Stimulated activated CD4-positive, alpha-beta T cell treated with anti-CD3 and anti-CD28 coated beads, Interleukin-4, amount 100 ng/mL, for 48 hours (primary cell): ENCODE measurements around the gene ITM2B.

ENCODE experiments used
- DNase-seq, 2 donors: peaks; one replicate each; pipeline ENCODE4 v3.0.0-alpha.2; 2020; ENCODE audit warnings: low read depth in 2 of 2

Gene ITM2B

DNA sequence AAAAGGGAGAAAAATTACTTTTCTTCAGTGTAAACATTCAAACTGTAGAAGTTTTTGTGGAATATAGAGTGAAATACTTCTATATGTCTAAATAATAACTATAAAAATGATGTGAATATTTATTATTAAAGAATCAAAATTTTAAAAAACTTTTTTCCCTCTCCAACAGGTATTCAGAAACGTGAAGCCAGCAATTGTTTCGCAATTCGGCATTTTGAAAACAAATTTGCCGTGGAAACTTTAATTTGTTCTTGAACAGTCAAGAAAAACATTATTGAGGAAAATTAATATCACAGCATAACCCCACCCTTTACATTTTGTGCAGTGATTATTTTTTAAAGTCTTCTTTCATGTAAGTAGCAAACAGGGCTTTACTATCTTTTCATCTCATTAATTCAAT, 28.0 kb downstream of the ITM2B start:
- no peak for DNase-seq

DNA sequence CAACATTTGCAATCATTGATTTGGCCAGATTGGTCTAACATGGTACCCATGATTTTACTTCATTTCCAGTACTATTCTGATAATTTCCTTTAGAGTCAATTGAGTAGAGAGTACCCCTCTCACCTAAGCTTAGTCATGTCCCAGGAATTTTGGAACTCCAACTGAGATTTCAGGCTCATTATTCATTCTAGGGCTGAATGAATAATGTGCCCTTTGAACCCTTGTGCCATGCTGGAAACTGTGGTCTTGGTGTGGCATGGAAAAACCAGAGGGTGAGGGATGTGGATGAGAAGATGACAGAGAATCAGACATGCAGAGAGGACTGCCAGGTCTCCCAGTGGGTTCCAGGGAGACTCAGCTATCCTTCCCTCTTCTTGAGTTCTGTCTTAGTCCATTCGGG, 30.2 kb downstream of the ITM2B start:
- DNase-seq, result no peak

DNA sequence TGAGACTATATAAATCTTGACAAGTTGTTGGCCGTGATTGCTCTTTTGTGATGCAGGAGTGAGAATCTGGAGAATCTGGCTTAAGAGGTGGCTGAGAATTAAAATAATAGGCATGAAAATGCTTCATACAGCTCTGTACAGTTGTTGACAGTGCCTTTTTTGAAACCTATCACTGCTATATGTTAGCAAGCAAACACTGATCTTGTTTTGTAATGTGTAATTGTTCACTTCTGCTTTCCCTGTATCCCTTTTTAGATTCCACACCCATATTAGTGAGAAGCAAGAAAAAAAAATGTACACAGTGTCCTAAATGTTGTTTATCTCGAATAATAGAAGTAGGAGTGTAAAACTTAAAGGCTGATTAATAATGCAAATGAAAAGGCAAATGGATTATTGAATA, 31.1 kb downstream of the ITM2B start:
- DNase-seq, result no peak

DNA sequence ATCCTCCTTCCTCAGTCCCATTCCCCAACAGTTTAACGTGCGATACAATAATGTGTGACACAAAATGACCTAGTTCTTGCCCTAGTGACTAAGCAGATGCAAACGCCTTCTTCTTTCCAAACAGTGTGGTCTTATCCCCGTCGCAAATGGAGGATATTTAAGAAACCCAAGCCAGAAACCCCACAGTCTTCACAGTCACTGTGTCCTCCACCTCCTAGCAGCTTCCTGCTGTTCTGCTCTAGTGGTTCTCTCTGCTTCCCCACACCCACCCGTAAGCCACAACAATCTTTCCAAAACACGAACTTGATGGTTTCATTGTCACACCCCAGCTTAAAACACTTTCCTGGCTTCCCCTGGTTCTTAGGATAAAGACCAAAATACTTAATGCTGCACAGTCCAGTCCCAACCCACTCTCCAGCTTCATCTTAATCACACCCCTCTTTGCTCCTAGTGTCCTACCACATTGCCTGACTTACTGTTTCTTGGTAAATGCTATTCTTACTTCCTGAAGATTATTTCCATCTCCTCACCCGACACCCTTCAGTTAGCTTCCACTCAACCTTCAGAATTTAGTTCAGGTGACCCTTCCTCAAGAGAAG, 32.3 kb downstream of the ITM2B start:
- peak in 1 of 2 donors; percentile 12 for DNase-seq

DNA sequence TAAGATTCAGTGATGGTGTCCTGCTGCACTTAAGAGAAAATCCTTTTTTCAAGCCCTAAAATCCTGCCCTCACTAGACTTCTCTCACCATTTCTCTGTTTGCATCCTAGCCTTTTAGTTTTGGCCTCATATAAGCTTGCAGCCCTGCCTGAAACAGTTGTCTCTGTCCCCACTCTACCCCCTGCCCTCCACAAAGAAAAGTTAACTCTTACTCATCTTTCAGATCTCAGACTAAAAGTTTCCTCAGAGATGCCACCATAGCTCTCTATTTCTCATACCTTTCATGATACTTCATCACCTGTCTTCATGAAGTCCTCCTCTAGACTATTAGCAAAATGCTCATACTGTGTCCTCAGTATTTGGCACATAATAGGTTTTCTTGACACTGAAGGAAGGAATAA, 33.1 kb downstream of the ITM2B start:
- DNase-seq, result no peak

DNA sequence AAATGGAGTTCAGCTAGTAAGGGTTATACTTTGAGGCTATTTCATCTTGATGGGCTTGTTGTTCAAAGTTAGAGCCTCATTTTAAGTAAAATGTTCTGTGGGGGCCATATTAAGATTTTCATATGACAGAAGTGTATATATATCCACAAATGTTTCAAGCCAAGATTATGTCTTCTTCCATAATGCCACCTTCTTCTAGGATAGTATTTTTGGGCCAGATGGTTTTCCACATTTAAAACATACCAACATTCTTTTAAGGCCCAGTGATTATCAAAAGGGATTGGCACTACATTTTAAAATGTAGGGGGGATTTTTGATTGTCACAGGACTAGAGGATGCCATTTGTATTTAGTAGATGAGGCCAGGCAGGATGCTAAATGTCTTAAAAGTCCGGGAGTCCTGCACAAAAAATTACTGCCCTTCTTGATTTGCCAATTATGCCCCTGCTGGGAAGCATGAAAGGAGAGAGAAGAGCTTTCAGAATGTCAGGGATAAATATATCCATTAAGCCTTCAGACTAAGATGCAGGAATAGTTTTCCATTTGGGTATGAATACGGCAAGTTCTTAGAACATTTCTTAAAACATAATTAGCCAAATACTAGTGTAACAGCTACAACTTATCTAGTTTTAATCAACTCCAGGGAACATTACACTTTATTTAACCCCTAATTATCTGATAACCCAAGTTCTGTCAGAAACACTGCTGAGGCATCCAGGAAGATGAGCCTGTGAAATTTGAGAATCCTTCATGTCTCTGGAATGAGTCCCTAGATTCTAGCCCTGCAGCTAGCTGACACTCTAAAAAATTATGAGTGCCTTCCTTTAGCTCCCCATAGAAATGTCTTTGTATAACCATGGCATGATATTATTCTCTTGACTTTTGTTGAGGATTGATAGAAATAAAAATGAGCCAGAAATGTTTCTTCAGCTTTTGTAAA, 34.0 kb downstream of the ITM2B start:
- DNase-seq, result no peak

DNA sequence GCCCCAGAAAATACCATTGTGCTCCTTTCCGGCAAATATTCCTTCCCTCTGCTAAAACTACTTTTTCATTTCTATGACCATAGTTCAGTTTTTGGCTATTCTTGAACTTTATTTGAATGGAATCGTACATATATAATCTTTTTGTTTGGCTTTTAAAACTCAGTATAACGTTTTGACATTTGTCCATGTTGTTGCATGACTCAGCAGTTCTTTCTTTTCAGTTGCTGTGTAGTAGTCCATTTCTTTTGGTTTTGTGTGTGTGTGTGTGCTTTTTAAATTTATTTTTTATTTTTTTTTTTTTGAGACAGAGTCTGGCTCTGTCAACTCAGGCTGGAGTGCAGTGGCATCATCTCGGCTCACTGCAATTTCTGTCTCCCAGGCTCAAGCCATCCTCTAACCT, 35.0 kb downstream of the ITM2B start:
- DNase-seq, result no peak

DNA sequence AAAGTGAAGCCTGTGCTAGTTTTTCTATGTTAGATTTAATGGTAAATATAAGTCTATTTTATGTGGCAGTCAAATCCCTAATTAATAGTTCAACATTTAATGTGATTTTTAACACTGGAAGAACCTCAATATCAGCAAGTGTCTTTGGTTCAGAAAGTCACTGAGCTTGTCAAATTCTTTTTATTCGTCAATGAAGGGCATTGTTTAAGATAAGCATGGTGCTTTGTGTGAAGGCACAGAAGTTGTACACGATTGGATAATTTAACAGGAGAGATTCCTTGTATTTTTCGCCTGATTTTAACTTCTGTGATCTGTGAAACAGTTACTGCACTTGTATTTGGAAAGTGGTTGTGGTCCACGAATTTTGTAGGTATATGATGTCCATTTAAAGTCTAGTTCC, 40.3 kb downstream of the ITM2B start:
- DNase-seq, result no peak

DNA sequence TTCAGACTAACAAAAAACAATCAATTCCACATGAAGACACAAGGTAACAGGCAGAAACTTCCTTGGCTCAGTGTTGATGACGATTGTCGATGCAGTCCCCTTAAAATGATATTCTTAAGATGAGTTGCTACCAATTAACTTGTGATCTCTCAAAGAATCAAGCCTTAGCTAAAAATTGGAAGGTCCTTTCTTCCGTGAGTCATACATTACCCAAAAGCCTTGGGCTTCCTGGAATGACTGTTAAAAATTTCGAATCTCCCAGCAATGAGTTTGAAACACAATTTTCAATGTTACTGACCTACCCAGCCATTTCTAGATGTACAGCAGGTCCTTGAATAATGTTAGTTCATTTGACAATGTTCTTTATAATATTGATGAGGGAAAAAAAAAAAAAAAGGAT, 42.5 kb downstream of the ITM2B start:
- DNase-seq, result no peak

DNA sequence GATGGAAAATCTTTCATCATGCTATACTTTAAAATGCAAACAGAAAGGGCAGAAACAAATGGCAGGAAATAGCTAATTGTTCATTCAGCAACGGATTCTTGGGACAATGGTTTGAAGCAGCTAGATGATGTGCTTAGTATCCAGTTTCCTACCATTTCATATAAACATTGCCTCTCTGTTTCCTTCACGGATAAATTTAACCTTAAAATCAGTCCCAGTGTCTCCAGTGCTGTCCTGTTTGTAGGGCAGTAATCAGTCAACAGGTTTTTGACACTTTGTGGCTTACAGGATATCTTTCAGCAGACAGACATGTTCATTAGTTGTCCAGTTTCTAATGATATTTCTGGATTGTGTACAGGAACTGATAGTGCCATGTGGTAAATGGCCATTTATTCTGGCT, 45.8 kb downstream of the ITM2B start:
- no peak for DNase-seq

DNA sequence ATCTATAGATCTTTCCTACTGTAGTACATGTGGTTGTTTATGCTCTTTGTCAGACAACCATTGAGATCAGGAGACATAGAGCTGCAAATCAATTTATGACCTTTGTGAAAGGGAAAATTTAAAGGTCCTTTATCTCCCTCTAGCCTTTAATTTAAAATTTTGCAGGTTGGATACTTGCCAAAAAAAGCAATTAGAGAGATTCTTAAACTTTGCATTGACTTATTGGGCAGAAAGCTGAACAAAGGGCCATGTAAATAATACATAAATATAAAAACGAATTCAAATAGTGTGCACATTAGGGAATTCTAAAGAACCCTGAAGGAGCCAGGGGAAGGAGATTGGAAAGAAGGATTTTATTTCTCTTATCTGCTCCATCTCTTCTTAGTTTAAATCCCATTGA, 48.5 kb downstream of the ITM2B start:
- no peak for DNase-seq

DNA sequence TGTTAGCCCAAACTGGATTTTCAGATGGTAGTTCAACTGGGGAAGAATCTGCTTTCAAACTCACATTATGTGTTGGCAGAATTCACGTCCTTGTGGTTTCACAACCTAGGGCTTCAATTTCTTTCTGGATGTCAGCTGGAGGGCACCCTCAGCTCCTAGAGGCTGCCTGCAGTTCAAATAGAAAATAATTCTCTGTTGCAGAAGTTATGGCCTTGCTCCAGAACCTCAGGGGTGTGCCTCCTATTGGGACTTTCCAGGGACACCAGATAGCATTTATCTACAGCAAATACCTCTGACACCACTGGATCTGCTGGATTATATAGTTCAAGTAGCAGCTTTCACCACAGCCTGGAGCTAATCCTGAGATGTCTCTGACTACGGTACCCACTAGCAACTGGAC, 58.7 kb downstream of the ITM2B start:
- DNase-seq, result no peak

DNA sequence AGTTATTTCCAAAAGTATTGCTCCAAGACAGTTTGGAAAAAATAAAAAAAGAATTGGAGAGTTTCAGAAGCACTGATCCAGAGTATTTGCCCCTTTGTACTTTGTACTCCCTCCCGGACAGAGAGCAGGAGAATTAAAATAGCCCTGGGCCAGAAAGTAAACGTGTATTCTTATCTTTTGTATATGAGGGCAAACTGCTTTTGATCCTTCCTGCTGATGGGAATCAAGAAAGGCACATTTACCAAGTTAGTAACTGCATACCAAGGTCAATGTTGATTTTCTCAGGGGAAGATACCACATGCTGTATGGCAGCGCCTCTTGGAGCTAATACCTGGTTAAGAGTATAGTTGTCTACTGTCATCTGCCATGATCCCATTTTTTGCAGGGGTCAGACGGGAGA, 59.6 kb downstream of the ITM2B start:
- no peak for DNase-seq

DNA sequence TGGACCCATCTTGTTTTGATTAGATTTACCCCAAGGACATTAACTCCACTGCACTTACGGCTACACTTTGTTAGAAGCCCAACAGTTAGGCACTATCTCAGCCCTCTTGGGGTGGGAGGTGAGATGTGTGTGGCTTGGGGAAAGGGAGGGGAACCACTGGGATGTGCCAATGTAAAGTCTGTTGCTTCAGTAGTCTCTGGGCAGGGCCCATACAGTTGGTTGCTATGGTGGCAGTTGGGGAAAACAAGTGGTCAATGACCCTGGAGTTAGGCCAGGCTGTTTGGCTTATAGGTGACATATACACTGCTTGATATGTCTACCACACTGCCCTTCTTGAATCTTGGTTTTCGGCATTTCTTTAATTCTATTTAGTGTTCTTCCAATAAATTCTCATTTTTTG, 61.6 kb downstream of the ITM2B start:
- no peak for DNase-seq

DNA sequence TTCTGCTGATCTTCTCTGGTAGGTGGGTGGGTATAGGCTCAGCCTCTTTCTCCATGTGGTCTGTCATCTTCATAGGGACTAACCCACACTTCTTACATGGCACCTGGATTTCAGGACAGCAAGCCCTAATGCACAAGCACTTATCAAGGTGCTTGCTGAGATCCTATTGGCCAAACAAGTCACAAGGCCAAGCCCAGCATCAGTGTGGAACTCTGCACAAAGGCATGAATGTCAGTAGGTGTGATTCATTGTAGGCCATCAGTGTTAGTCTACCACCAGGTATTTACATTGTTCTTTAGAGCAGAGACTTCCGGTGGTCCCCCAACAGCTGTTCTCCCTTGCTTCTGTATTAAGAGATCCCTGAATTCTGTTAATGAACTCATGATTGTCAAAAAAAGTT, 62.3 kb downstream of the ITM2B start:
- no peak for DNase-seq

DNA sequence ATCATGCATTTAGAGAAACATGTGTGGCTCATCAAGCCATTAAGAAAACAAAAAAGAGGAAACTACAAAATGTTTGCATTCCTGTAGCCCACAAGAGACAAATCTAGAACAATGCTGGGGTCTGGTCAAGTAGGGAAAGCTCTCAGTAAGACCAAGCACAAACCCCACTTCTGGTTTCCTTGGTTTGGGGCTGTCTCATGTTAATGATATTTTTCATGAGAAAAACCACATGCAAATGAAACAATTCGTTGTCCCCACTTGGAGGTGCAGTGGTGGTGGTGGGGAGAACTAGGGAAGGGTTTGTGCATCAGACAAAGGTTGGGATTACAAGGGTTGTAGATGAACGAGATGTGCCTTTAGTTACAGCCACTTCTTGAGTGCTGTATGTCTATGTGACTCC, 63.5 kb downstream of the ITM2B start:
- DNase-seq, result no peak

DNA sequence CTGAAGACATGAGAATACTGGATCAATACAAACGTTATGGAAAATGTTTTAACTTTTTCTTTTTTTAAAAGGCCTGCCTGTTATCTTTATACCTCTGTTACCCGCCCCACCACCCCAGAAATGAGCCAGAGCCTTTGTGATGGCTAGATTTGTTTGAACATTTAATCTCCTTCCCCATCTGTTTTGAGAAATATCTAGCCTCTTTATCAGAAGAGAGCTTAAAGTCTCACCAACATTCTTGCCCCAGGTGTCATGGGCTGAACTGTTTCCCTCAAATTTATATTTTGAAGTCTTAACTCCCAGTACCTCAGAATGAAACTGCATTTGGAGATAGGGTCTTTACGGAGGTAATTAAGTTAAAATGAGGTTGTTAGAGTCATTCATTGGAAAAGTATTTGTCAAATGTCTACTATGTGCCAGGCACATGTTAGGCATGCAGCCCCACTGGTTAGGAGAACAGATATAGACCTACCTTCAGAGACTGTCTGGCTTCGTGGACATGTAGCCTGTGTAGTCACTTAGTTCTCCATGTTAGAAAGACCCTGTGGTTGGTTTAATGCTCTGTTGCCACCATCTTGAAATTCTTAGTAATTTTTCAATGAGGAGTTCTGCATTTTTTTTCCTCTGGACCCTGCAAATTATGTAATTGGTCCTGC, 64.3 kb downstream of the ITM2B start:
- no peak for DNase-seq

DNA sequence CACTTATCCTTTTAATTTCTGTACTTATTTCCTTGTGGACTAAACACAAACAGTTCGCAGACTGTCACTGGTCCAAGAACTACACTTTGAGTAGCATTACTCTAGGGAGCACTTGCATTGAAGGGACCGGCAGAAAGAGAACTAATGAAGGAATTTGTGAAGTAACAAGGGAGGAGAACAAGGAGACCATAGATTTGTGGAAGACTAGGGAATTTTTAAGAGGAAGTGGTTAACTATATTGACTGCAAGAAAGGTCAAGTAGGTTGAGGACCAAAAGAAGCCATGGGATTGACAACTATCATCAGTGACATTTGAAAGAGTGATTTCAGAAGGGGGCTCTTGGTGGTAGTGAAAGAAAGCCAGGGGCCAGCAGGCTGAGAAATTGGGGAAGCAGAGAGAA, 66.6 kb downstream of the ITM2B start:
- no peak for DNase-seq

DNA sequence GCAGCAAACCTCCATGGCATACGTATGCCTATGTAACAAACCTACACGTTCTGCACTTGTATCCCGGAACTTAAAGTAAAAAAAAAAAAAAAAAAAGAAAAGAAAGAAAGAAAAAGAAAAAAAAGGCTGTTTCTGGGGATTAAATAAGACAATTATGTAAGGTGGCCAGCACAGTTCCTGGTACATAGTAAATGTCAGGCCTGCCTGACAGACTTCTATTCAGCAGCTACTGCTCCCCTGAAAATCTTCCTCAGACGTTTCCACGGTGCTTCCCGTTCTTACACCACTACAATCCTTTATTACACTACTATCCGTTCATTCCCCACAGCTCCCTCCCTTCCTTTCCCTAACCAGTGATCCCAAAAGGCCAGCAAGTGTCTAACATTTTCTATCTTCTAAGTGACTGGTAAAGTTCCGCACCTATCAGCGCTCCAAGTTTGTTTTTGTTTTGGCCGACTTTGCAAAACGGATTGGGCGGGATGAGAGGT, 69.9 kb downstream of the ITM2B start:
- DNase-seq, result no peak

DNA sequence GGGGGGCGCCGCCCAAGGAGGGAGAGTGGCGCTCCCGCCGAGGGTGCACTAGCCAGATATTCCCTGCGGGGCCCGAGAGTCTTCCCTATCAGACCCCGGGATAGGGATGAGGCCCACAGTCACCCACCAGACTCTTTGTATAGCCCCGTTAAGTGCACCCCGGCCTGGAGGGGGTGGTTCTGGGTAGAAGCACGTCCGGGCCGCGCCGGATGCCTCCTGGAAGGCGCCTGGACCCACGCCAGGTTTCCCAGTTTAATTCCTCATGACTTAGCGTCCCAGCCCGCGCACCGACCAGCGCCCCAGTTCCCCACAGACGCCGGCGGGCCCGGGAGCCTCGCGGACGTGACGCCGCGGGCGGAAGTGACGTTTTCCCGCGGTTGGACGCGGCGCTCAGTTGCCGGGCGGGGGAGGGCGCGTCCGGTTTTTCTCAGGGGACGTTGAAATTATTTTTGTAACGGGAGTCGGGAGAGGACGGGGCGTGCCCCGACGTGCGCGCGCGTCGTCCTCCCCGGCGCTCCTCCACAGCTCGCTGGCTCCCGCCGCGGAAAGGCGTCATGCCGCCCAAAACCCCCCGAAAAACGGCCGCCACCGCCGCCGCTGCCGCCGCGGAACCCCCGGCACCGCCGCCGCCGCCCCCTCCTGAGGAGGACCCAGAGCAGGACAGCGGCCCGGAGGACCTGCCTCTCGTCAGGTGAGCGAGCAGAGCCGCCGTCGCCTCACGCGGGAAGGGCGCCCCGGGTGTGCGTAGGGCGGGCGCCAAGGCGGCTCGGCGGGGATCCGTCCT, 70.5 kb downstream of the ITM2B start, which contains the start of gene RB1:
Gene RB1 (plus strand): TSS at position 393 of the 784 bp plus-strand sequence. CDS start 162 bp downstream, at position 555.
- peak; percentile 85 to 87 for DNase-seq

DNA sequence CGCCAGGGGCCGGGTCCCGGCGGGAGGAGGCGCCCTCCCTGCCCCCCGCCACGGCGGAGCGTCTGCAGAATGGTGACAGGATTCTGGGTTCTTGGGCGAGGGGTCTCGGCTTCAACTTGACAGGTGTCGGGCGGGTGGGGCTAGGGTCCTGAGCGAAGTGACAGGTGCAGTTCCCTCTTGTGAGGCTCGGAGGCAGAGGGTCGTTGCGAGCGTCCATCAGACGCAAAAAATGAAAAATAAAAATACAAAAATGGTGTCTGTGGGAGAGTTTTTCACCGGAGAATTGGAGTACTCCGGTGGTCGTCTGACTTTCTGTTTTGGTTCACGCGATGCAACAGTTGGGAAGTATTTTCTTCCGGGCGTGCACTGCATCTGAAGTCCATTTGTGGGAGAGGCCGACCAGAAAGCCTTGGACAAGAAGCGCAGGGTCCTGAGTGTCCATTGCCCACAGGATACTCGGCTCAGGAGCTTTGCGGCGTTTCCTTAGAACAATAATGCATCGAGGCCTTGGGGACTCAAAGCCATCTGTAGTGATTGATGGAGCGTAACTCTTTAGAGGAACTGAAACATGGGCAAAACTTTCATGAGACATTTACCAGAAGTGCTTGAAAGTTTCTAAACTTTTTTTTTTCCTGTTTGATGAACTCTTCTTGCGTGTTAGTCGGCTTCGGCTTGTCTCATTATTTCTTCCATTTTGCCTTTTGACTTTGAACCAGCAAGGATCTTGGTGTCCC, 71.3 kb downstream of the ITM2B start:
- no peak for DNase-seq
